ENCODE data around the gene ENO1. TPM values are rescaled to one million over a fixed set of nuclear protein-coding genes. Genes with fewer than 3 reads are reported as not detected.

ENO1 gene
- total and polyA plus RNA-seq, 2 of the 4 experiments (the other 2 are of a cell fraction) = 2,125 to 3,643 TPM

- TF ChIP-seq, protein P1, sequence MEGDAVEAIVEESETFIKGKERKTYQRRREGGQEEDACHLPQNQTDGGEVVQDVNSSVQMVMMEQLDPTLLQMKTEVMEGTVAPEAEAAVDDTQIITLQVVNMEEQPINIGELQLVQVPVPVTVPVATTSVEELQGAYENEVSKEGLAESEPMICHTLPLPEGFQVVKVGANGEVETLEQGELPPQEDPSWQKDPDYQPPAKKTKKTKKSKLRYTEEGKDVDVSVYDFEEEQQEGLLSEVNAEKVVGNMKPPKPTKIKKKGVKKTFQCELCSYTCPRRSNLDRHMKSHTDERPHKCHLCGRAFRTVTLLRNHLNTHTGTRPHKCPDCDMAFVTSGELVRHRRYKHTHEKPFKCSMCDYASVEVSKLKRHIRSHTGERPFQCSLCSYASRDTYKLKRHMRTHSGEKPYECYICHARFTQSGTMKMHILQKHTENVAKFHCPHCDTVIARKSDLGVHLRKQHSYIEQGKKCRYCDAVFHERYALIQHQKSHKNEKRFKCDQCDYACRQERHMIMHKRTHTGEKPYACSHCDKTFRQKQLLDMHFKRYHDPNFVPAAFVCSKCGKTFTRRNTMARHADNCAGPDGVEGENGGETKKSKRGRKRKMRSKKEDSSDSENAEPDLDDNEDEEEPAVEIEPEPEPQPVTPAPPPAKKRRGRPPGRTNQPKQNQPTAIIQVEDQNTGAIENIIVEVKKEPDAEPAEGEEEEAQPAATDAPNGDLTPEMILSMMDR (conservative IDR thresholded peaks at IDR 0.05; ENCODE audit: low read depth, low read length) = no peak
- TF ChIP-seq SMC3 (IDR thresholded peaks at IDR 0.05; ENCODE audit: low read depth, low read length) = 0 out of 2 replicates have a peak, but pooled peaks have one; percentile 10
- TF ChIP-seq RFX5 (IDR thresholded peaks at IDR 0.05; ENCODE audit: low read depth, low read length) = no peak
Measured at GRCh38 chr1:8873506-8874229, 4.8 kb downstream of the ENO1 start (continued).
